Fibroblast of skin of left quadriceps (primary cell): Measurements from ENCODE around the gene HPCA.

ENCODE experiments used
- DNase-seq, 2 experiments: peaks; one replicate each; pipeline ENCODE4 v3.0.0-alpha.2; 2013; ENCODE audit warnings: low read depth in 2 of 2

Gene HPCA

GRCh38 chr1:32886004-32886827 is at the start of gene HPCA:
HPCA (plus strand) TSS chr1:32886491; CDS start chr1:32888899, 2,408 bp downstream.
- DNase-seq, result no peak

GRCh38 chr1:32848354-32849063 is 37.8 kb upstream of the HPCA start:
- DNase-seq, result no peak

- no peak for DNase-seq
Measured at GRCh38 chr1:32855861-32856617, 30.3 kb upstream of the HPCA start.

- no peak for DNase-seq
Measured at GRCh38 chr1:32858136-32858535, 28.2 kb upstream of the HPCA start.

- DNase-seq, result no peak
Measured at GRCh38 chr1:32858791-32859190, 27.5 kb upstream of the HPCA start.

GRCh38 chr1:32859915-32860314 is 26.4 kb upstream of the HPCA start:
- no peak for DNase-seq

GRCh38 chr1:32860566-32860965 is 25.7 kb upstream of the HPCA start:
- DNase-seq, result no peak

GRCh38 chr1:32861904-32862695 is 24.2 kb upstream of the HPCA start:
- no peak for DNase-seq

- no peak for DNase-seq
Measured at GRCh38 chr1:32863218-32863880, 22.9 kb upstream of the HPCA start.

- no peak for DNase-seq
Measured at GRCh38 chr1:32863881-32864245, 22.4 kb upstream of the HPCA start.

- DNase-seq, result no peak
Measured at GRCh38 chr1:32864375-32865019, 21.8 kb upstream of the HPCA start.

GRCh38 chr1:32865639-32866405 is 20.5 kb upstream of the HPCA start:
- no peak for DNase-seq

- DNase-seq, result no peak
Measured at GRCh38 chr1:32867151-32867550, 19.1 kb upstream of the HPCA start.

GRCh38 chr1:32867671-32868070 is 18.6 kb upstream of the HPCA start:
- no peak for DNase-seq

GRCh38 chr1:32868085-32868484 is 18.2 kb upstream of the HPCA start:
- DNase-seq, result no peak

- no peak for DNase-seq
Measured at GRCh38 chr1:32868806-32869455, 17.4 kb upstream of the HPCA start.

GRCh38 chr1:32869923-32870614 is 16.2 kb upstream of the HPCA start:
- no peak for DNase-seq

GRCh38 chr1:32870615-32871363 is 15.5 kb upstream of the HPCA start, which contains the start of gene FNDC5:
FNDC5 (minus strand) TSS chr1:32870912.
- no peak for DNase-seq
